ENCODE data around the gene RIPK1.

- TF ChIP-seq POLR2A (IDR thresholded peaks at IDR 0.05): no peak
- TF ChIP-seq, protein P1, sequence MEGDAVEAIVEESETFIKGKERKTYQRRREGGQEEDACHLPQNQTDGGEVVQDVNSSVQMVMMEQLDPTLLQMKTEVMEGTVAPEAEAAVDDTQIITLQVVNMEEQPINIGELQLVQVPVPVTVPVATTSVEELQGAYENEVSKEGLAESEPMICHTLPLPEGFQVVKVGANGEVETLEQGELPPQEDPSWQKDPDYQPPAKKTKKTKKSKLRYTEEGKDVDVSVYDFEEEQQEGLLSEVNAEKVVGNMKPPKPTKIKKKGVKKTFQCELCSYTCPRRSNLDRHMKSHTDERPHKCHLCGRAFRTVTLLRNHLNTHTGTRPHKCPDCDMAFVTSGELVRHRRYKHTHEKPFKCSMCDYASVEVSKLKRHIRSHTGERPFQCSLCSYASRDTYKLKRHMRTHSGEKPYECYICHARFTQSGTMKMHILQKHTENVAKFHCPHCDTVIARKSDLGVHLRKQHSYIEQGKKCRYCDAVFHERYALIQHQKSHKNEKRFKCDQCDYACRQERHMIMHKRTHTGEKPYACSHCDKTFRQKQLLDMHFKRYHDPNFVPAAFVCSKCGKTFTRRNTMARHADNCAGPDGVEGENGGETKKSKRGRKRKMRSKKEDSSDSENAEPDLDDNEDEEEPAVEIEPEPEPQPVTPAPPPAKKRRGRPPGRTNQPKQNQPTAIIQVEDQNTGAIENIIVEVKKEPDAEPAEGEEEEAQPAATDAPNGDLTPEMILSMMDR (IDR thresholded peaks at IDR 0.05): no peak
Measured at GRCh38 chr6:3039384-3039783, 28.9 kb upstream of the RIPK1 start.
